K562 treated with DMSO at 1 percent for 48 hours (cell line): ENCODE measurements around the gene CENPU. TPM values are rescaled to one million over a fixed set of nuclear protein-coding genes. Genes with fewer than 3 reads are reported as not detected.

Experiments
- total RNA-seq: library from RNA; unstranded; fragments of 300-600 nt; gene quantifications from 2 replicates; pipeline ENCODE4 v1.2.3, GENCODE V29; 2022; ENCODE audit warnings: low replicate concordance; ENCODE audit errors: extremely low read depth

CENPU gene
- total RNA-seq: not detected in 2 replicates

GRCh38 chr4:184733654-184734524 lies at the start of gene CENPU:
CENPU (minus strand) TSS chr4:184734096; CDS start chr4:184734062, 34 bp downstream.

DNA sequence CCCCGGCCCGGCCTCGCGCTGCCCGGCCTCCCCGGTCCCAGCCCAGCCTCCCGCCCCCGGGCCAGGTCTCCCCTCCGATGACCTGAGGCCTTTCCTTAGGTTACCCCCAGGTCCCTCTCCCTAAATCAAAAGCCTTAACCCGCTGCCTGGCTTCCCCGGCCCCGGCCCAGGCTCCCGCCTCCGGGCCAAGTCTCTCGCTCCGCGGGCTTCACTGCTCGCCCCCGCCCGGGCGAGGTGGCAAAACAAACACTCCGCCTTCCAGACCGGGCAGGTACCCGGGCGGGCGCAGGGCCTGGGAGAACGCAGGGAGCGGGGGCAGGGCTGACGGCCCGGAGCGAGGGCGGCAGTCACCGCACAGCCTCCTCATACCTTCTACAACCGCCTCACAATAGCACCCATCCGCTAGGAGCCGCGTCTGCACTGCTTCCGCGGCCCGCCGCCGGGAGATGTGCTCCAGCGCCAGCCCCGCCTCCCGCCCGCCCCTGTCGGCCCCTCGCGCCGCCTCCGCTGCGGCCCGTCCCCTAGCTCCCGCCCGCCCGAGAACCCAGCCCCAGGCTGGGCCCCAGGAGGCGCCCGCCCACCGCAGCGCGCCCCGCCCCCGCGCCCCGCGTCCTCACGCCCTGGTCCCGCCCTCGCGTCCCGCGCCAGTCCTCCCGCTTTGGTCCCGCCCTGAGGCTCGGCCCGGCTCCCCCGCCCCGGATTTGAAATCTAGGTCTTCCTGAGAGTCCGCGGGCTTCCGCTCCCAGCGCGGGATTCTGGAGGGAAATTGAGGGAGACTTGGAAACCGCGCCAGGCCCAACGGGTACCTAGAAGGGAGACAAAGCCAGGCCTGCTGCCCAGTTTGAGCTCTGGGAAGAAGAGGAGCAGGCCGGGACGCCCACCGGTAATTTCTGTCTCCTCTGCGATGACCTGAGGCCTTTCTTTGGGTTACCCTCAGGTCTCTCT lies 84.6 kb downstream of the CENPU start, which contains the start of the genes CASP3 and PRIMPOL:
CASP3 (minus strand) TSS at position 422 of the 945 bp plus-strand sequence. CDS start 10,994 bp downstream, outside the sequence.
PRIMPOL (plus strand) TSS at position 713 of the 945 bp plus-strand sequence. CDS start 7,403 bp downstream, outside the sequence.

Other genes with a start within 250 kb of the CENPU start
- gene CASP3, start 84.6 kb downstream of the CENPU start, total RNA-seq: not detected in 2 replicates
- not detected in 2 replicates for gene PRIMPOL, start 84.4 kb downstream of the CENPU start, total RNA-seq
- not detected in 2 replicates for gene ACSL1, start 91.9 kb upstream of the CENPU start, total RNA-seq